Nephron (organoid): ENCODE measurements around the gene CENPP.

Experiments
- H3K27ac Mint-ChIP-seq, 3 experiments: 2 replicates each; pipeline ENCODE4 v1.8.0; 2020; ENCODE audit warnings: mixed read lengths in 3 of 3, mild to moderate bottlenecking in 2 of 3, moderate library complexity in 1 of 3
- H3K27me3 Mint-ChIP-seq: 2 replicates; pipeline ENCODE4 v1.8.0; 2021; ENCODE audit warnings: low read depth, mild to moderate bottlenecking, moderate library complexity, mixed read lengths
- H3K36me3 Mint-ChIP-seq: 2 replicates; pipeline ENCODE4 v1.8.0; 2020; ENCODE audit warnings: low read depth, mixed read lengths
- H3K4me1 Mint-ChIP-seq: 2 replicates; pipeline ENCODE4 v1.8.0; 2020; ENCODE audit warnings: mixed read lengths
- H3K4me3 Mint-ChIP-seq, 3 experiments: 2 replicates each; pipeline ENCODE4 v1.8.0; 2020; ENCODE audit warnings: mild to moderate bottlenecking in 3 of 3, mixed read lengths in 3 of 3, moderate library complexity in 2 of 3
- H3K9me3 Mint-ChIP-seq: 2 replicates; pipeline ENCODE4 v1.8.0; 2020; ENCODE audit warnings: mixed read lengths
- CTCF ChIP-seq, 3 experiments: fragments of 200-600 bp; sonication (generic); IDR thresholded peaks; one replicate each; pipeline ENCODE4 v1.5.0; 2021; ENCODE audit warnings: antibody characterized with exemption in 3 of 3; ENCODE audit not compliant: unreplicated experiment in 3 of 3

Gene CENPP

GRCh38 chr9:92349771-92350739, 24.3 kb downstream of the CENPP start:
- Mint-ChIP-seq H3K9me3 (peaks cover 12% of the 10 kb centered on the region), H3K4me1 (peaks cover 36% of the 10 kb centered on the region), H3K27me3 (no peaks in the 10 kb centered on the region), H3K36me3 (peaks cover 36% of the 10 kb centered on the region), H3K4me3 (peak overlapping the region in 2 of 3 experiments; percentile 15 to 30), H3K27ac (peak overlapping the region; percentile 96 to 99 (median 99))
- no peak for TF ChIP-seq CTCF (IDR thresholded peaks at IDR 0.05; ENCODE audit: unreplicated experiment in 3 of 3)

- H3K36me3 Mint-ChIP-seq, result peaks cover 39% of the 10 kb centered on the region
- H3K4me3 Mint-ChIP-seq, result no peak overlapping the region
- no peaks in the 10 kb centered on the region for H3K27me3 Mint-ChIP-seq
- peaks cover 36% of the 10 kb centered on the region for H3K4me1 Mint-ChIP-seq
- H3K27ac Mint-ChIP-seq, result peak overlapping the region; percentile 96 to 99 (median 99)
- TF ChIP-seq CTCF (IDR thresholded peaks at IDR 0.05; ENCODE audit: unreplicated experiment in 3 of 3), result no peak
- H3K9me3 Mint-ChIP-seq, result peaks cover 12% of the 10 kb centered on the region
Measured at GRCh38 chr9:92350740-92351133, 25.0 kb downstream of the CENPP start.

GRCh38 chr9:92353051-92353450, 27.3 kb downstream of the CENPP start:
- Mint-ChIP-seq H3K36me3 (peaks cover 53% of the 10 kb centered on the region), H3K27ac (peak overlapping the region; percentile 78 to 99 (median 88)), H3K9me3 (peaks cover 27% of the 10 kb centered on the region), H3K4me3 (no peak overlapping the region), H3K27me3 (no peaks in the 10 kb centered on the region), H3K4me1 (peaks cover 28% of the 10 kb centered on the region)
- no peak for TF ChIP-seq CTCF (IDR thresholded peaks at IDR 0.05; ENCODE audit: unreplicated experiment in 3 of 3)

- Mint-ChIP-seq H3K4me1 (no peaks in the 10 kb centered on the region), H3K27me3 (no peaks in the 10 kb centered on the region), H3K9me3 (peaks cover 26% of the 10 kb centered on the region), H3K36me3 (peaks cover 35% of the 10 kb centered on the region), H3K4me3 (no peak overlapping the region), H3K27ac (peak overlapping the region in 1 of 3 experiments; percentile 57)
- TF ChIP-seq CTCF (IDR thresholded peaks at IDR 0.05; ENCODE audit: unreplicated experiment in 3 of 3), result no peak
Measured at GRCh38 chr9:92359394-92359995, 33.7 kb downstream of the CENPP start.

- no peaks in the 10 kb centered on the region for H3K27me3 Mint-ChIP-seq
- H3K9me3 Mint-ChIP-seq, result peaks cover 22% of the 10 kb centered on the region
- no peak overlapping the region for H3K4me3 Mint-ChIP-seq
- no peaks in the 10 kb centered on the region for H3K4me1 Mint-ChIP-seq
- TF ChIP-seq CTCF (IDR thresholded peaks at IDR 0.05; ENCODE audit: unreplicated experiment in 3 of 3), result no peak
- no peak overlapping the region for H3K27ac Mint-ChIP-seq
- H3K36me3 Mint-ChIP-seq, result peaks cover 30% of the 10 kb centered on the region
Measured at GRCh38 chr9:92360083-92360482, 34.3 kb downstream of the CENPP start.
